Suprapubic skin (tissue), 3 donors: ENCODE data around the gene FAM193B.

Experiments used
- POLR2A ChIP-seq, 2 donors: fragments of 450-650 bp; IDR thresholded peaks; one replicate each; pipeline ENCODE4 v1.6.1; 2017; ENCODE audit warnings: antibody characterized with exemption in 2 of 2, mild to moderate bottlenecking in 2 of 2, moderate library complexity in 2 of 2
- TF ChIP-seq, protein P1 (sequence below), 2 donors: fragments of 200-600 bp in 1 of 2; fragments of 450-650 bp in 1 of 2; sonication (generic) in 1 of 2; IDR thresholded peaks; one replicate each; pipeline ENCODE4 v1.5.1; 2016 to 2019; ENCODE audit warnings: antibody characterized with exemption in 2 of 2, mild to moderate bottlenecking in 1 of 2, moderate library complexity in 1 of 2

GRCh38 chr5:177513500-177513899 is 40.9 kb downstream of the FAM193B start:
- TF ChIP-seq, protein P1, sequence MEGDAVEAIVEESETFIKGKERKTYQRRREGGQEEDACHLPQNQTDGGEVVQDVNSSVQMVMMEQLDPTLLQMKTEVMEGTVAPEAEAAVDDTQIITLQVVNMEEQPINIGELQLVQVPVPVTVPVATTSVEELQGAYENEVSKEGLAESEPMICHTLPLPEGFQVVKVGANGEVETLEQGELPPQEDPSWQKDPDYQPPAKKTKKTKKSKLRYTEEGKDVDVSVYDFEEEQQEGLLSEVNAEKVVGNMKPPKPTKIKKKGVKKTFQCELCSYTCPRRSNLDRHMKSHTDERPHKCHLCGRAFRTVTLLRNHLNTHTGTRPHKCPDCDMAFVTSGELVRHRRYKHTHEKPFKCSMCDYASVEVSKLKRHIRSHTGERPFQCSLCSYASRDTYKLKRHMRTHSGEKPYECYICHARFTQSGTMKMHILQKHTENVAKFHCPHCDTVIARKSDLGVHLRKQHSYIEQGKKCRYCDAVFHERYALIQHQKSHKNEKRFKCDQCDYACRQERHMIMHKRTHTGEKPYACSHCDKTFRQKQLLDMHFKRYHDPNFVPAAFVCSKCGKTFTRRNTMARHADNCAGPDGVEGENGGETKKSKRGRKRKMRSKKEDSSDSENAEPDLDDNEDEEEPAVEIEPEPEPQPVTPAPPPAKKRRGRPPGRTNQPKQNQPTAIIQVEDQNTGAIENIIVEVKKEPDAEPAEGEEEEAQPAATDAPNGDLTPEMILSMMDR (IDR thresholded peaks at IDR 0.05), result no peak
- TF ChIP-seq POLR2A (IDR thresholded peaks at IDR 0.05), result no peak
